WTC11 (cell line): Measurements from ENCODE around the gene AFF2. TPM values are rescaled to one million over a fixed set of nuclear protein-coding genes. Genes with fewer than 3 reads are reported as not detected.

Source experiments
- ATAC-seq: fragments of 200-7000 bp; cut with Tn5 transposase; 2 replicates; pipeline ENCODE4 v1.10.0; 2021; ENCODE audit warnings: mild to moderate bottlenecking, moderate library complexity
- CTCF ChIA-PET: fragments of 300-600 bp; sonication (Branson Sonifier 250); formaldehyde crosslinking; loops from one replicate; lab custom pipeline; 2021; ENCODE audit warnings: antibody characterized with exemption; lab: Charles Lee
- POLR2A ChIA-PET: fragments of 350-600 bp; sonication (Branson Sonifier 250); formaldehyde crosslinking; loops from one replicate; lab custom pipeline; 2021; ENCODE audit warnings: antibody characterized with exemption; lab: Charles Lee
- DNase-seq: peaks from one replicate; pipeline ENCODE4 v3.0.0; 2021; ENCODE audit warnings: low spot score
- H3K27ac Mint-ChIP-seq: 2 replicates; pipeline ENCODE4 v1.8.0; 2021; ENCODE audit warnings: mixed read lengths
- H3K27me3 Mint-ChIP-seq: 2 replicates; pipeline ENCODE4 v1.8.0; 2021; ENCODE audit warnings: low read depth, mild to moderate bottlenecking, moderate library complexity, mixed read lengths
- H3K36me3 Mint-ChIP-seq: 2 replicates; pipeline ENCODE4 v1.8.0; 2021; ENCODE audit warnings: mixed read lengths
- H3K4me1 Mint-ChIP-seq: 2 replicates; pipeline ENCODE4 v1.8.0; 2022; ENCODE audit warnings: mixed read lengths
- H3K4me3 Mint-ChIP-seq: 2 replicates; pipeline ENCODE4 v1.8.0; 2021; ENCODE audit warnings: mild to moderate bottlenecking, moderate library complexity, mixed read lengths
- H3K9me3 Mint-ChIP-seq: 2 replicates; pipeline ENCODE4 v1.8.0; 2021; ENCODE audit warnings: mixed read lengths
- ATF1 ChIP-seq: sonication (generic); formaldehyde crosslinking; IDR thresholded peaks from 2 replicates; pipeline ENCODE4 v1.8.1; 2023; ENCODE audit warnings: mild to moderate bottlenecking, moderate library complexity, missing genetic modification reagents
- ELF4 ChIP-seq: sonication (generic); formaldehyde crosslinking; IDR thresholded peaks from 2 replicates; pipeline ENCODE4 v1.8.1; 2022; ENCODE audit warnings: low read depth, mild to moderate bottlenecking, moderate library complexity, missing genetic modification reagents
- ERG ChIP-seq: fragments of 250-450 bp; sonication (Bioruptor Pico); IDR thresholded peaks from 2 replicates; pipeline ENCODE4 v1.8.0; 2021; ENCODE audit warnings: mild to moderate bottlenecking
- ETV6 ChIP-seq: sonication (generic); formaldehyde crosslinking; IDR thresholded peaks from 2 replicates; pipeline ENCODE4 v1.8.1; 2022; ENCODE audit warnings: mild to moderate bottlenecking, missing genetic modification reagents
- FOXP1 ChIP-seq: sonication (generic); formaldehyde crosslinking; IDR thresholded peaks from 2 replicates; pipeline ENCODE4 v1.8.0; 2022; ENCODE audit warnings: missing genetic modification reagents, mild to moderate bottlenecking, moderate library complexity, borderline replicate concordance
- GTF2I ChIP-seq: fragments of 250-450 bp; sonication (Bioruptor Pico); conservative IDR thresholded peaks from 2 replicates; pipeline ENCODE4 v1.4.0; 2021; ENCODE audit warnings: mild to moderate bottlenecking
- IRF1 ChIP-seq: sonication (generic); formaldehyde crosslinking; IDR thresholded peaks from 2 replicates; pipeline ENCODE4 v1.8.0; 2023; ENCODE audit warnings: missing genetic modification reagents
- JUN ChIP-seq: sonication (generic); formaldehyde crosslinking; IDR thresholded peaks from 2 replicates; pipeline ENCODE4 v1.8.0; 2023; ENCODE audit warnings: mild to moderate bottlenecking, missing genetic modification reagents
- NFATC4 ChIP-seq: fragments of 250-450 bp; sonication (Bioruptor Pico); IDR thresholded peaks from 2 replicates; pipeline ENCODE4 v1.9.0; 2021; ENCODE audit warnings: mild to moderate bottlenecking
- NR1H2 ChIP-seq: sonication (generic); formaldehyde crosslinking; IDR thresholded peaks from 2 replicates; pipeline ENCODE4 v1.9.0; 2021; ENCODE audit warnings: mild to moderate bottlenecking, moderate library complexity, missing genetic modification reagents
- NR2C2 ChIP-seq: sonication (generic); formaldehyde crosslinking; IDR thresholded peaks from 2 replicates; pipeline ENCODE4 v1.8.0; 2022; ENCODE audit warnings: mild to moderate bottlenecking, missing genetic modification reagents
- PRRX2 ChIP-seq: fragments of 250-450 bp; sonication (Bioruptor Pico); IDR thresholded peaks from 2 replicates; pipeline ENCODE4 v1.8.0; 2021; ENCODE audit warnings: mild to moderate bottlenecking
- TEAD1 ChIP-seq: sonication (generic); formaldehyde crosslinking; IDR thresholded peaks from 2 replicates; pipeline ENCODE4 v1.8.0; 2022; ENCODE audit warnings: mild to moderate bottlenecking, missing genetic modification reagents
- ZNF138 ChIP-seq: sonication (generic); formaldehyde crosslinking; conservative IDR thresholded peaks from 2 replicates; pipeline ENCODE4 v1.8.1; 2022; ENCODE audit warnings: mild to moderate bottlenecking, moderate library complexity, missing genetic modification reagents
- ZNF232 ChIP-seq: sonication (generic); formaldehyde crosslinking; IDR thresholded peaks from 2 replicates; pipeline ENCODE4 v1.8.0; 2022; ENCODE audit warnings: mild to moderate bottlenecking, missing genetic modification reagents
- ZNF425 ChIP-seq: fragments of 250-450 bp; sonication (Bioruptor Pico); conservative IDR thresholded peaks from 2 replicates; pipeline ENCODE4 v1.9.0; 2021; ENCODE audit warnings: mild to moderate bottlenecking
- ZSCAN18 ChIP-seq: fragments of 250-450 bp; sonication (Bioruptor Pico); IDR thresholded peaks from 2 replicates; pipeline ENCODE4 v2.1.2; 2022; ENCODE audit warnings: mild to moderate bottlenecking, moderate library complexity
- total RNA-seq: library from RNA; stranded (reverse); gene quantifications from 3 replicates; pipeline ENCODE4 v1.2.3, GENCODE V29; 2021
- TF ChIP-seq, protein P1 (sequence below): fragments of 250-450 bp; sonication (Bioruptor Pico); IDR thresholded peaks from 2 replicates; pipeline ENCODE4 v1.9.0; 2021; ENCODE audit warnings: mild to moderate bottlenecking, borderline replicate concordance
- TF ChIP-seq, protein P2 (sequence below): fragments of 200-600 bp; IDR thresholded peaks from 2 replicates; pipeline ENCODE4 v1.8.0; 2022; ENCODE audit warnings: antibody characterized with exemption

AFF2 gene
- total RNA-seq, 1 experiment from 2014 or later = 7.6 TPM

GRCh38 chrX:148552775-148553174 is 52.4 kb downstream of the AFF2 start:
- no peaks in the 10 kb centered on the region for H3K9me3 Mint-ChIP-seq
- H3K27me3 Mint-ChIP-seq = peaks cover 2% of the 10 kb centered on the region; the same call in 1 of the 2 replicates
- H3K27ac Mint-ChIP-seq = no peak overlapping the region
- H3K36me3 Mint-ChIP-seq = no peaks in the 10 kb centered on the region
- POLR2A ChIA-PET = no interaction called here
- H3K4me1 Mint-ChIP-seq = peaks cover 14% of the 10 kb centered on the region
- no peak for TF ChIP-seq GTF2I (CRISPR knock-in tag)
- no peak for TF ChIP-seq ZNF425 (CRISPR knock-in tag)
- TF ChIP-seq ELF4 = no peak
- no peak for TF ChIP-seq ZSCAN18
- no peak for TF ChIP-seq ATF1 (CRISPR knock-in tag)
- no peak for TF ChIP-seq FOXP1 (CRISPR knock-in tag)
- TF ChIP-seq ZNF232 (CRISPR knock-in tag) = no peak
- TF ChIP-seq ERG = no peak
- no peak for TF ChIP-seq IRF1 (CRISPR knock-in tag)
- no peak for TF ChIP-seq TEAD1 (CRISPR knock-in tag)
- TF ChIP-seq JUN (CRISPR knock-in tag) = no peak
- TF ChIP-seq ZNF138 = no peak
- no peak for TF ChIP-seq NFATC4 (CRISPR knock-in tag)
- TF ChIP-seq, all 79 proteins: peak for 0
- ATAC-seq = peak; percentile 44; the same call in 1 of the 2 replicates
- DNase-seq = no peak
- no peak overlapping the region for H3K4me3 Mint-ChIP-seq
- CTCF ChIA-PET = interaction anchor here (0.6 to 1.6 kb wide), 8 partner anchors 9 to 292 kb away, joined by 3 to 6 read pairs (median 4); no protein-coding TSS in a partner anchor

GRCh38 chrX:148555101-148555500 is 54.7 kb downstream of the AFF2 start:
- Mint-ChIP-seq H3K27ac (no peak overlapping the region), H3K4me3 (no peak overlapping the region)
- no peak for ATAC-seq

DNA sequence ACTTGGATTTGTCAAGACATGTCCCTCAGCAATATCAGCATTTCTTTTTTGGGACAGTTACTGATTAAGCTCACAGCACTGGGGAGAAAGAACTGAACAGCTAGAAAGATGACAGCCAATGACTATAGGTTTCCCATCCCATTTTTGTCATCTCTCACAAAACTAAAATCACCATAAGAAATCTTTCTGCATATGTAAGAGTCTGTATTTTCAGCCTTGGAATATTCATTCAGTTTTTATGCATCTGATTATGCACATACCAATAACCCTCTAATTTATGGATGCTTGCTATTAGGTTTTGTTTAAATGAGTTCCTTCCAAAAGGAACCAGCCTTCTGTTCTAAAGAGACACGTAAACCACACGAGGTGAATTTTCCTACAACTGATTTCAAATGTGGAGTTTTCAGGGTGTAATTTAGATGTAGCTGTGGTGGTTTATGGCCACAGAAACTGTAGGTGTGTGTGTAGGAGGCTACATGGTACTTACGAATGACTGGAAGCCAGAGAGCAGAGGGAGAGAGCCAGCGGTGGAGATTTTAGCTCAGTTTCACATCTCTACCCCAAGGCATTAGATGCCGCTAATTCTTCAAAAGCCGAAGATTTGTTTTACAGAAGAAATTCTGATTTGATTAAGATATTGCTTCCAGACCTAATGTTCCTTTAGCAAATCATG is 55.3 kb downstream of the AFF2 start:
- no peak for ATAC-seq
- Mint-ChIP-seq H3K36me3 (0 out of 2 replicates have a peak, but pooled peaks cover 3% of the 10 kb centered on the region), H3K27ac (no peak overlapping the region), H3K4me1 (peaks cover 14% of the 10 kb centered on the region), H3K4me3 (no peak overlapping the region), H3K9me3 (no peaks in the 10 kb centered on the region), H3K27me3 (peaks cover 2% of the 10 kb centered on the region; the same call in 1 of the 2 replicates)
- no peak for DNase-seq
- POLR2A ChIA-PET = no interaction called here
- CTCF ChIA-PET = no interaction called here
- TF ChIP-seq ZSCAN18 (no peak), ETV6 (CRISPR knock-in tag) (no peak), NR2C2 (CRISPR knock-in tag) (no peak), PRRX2 (CRISPR knock-in tag) (no peak)
- TF ChIP-seq, protein P1, sequence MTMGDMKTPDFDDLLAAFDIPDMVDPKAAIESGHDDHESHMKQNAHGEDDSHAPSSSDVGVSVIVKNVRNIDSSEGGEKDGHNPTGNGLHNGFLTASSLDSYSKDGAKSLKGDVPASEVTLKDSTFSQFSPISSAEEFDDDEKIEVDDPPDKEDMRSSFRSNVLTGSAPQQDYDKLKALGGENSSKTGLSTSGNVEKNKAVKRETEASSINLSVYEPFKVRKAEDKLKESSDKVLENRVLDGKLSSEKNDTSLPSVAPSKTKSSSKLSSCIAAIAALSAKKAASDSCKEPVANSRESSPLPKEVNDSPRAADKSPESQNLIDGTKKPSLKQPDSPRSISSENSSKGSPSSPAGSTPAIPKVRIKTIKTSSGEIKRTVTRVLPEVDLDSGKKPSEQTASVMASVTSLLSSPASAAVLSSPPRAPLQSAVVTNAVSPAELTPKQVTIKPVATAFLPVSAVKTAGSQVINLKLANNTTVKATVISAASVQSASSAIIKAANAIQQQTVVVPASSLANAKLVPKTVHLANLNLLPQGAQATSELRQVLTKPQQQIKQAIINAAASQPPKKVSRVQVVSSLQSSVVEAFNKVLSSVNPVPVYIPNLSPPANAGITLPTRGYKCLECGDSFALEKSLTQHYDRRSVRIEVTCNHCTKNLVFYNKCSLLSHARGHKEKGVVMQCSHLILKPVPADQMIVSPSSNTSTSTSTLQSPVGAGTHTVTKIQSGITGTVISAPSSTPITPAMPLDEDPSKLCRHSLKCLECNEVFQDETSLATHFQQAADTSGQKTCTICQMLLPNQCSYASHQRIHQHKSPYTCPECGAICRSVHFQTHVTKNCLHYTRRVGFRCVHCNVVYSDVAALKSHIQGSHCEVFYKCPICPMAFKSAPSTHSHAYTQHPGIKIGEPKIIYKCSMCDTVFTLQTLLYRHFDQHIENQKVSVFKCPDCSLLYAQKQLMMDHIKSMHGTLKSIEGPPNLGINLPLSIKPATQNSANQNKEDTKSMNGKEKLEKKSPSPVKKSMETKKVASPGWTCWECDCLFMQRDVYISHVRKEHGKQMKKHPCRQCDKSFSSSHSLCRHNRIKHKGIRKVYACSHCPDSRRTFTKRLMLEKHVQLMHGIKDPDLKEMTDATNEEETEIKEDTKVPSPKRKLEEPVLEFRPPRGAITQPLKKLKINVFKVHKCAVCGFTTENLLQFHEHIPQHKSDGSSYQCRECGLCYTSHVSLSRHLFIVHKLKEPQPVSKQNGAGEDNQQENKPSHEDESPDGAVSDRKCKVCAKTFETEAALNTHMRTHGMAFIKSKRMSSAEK (CRISPR knock-in tag) = no peak
- TF ChIP-seq, protein P2, sequence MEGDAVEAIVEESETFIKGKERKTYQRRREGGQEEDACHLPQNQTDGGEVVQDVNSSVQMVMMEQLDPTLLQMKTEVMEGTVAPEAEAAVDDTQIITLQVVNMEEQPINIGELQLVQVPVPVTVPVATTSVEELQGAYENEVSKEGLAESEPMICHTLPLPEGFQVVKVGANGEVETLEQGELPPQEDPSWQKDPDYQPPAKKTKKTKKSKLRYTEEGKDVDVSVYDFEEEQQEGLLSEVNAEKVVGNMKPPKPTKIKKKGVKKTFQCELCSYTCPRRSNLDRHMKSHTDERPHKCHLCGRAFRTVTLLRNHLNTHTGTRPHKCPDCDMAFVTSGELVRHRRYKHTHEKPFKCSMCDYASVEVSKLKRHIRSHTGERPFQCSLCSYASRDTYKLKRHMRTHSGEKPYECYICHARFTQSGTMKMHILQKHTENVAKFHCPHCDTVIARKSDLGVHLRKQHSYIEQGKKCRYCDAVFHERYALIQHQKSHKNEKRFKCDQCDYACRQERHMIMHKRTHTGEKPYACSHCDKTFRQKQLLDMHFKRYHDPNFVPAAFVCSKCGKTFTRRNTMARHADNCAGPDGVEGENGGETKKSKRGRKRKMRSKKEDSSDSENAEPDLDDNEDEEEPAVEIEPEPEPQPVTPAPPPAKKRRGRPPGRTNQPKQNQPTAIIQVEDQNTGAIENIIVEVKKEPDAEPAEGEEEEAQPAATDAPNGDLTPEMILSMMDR = no peak

More at GRCh38 chrX:148555101-148555500, 54.7 kb downstream of the AFF2 start:
- Mint-ChIP-seq H3K36me3 (0 out of 2 replicates have a peak, but pooled peaks cover under 1% of the 10 kb centered on the region), H3K9me3 (no peaks in the 10 kb centered on the region), H3K4me1 (peaks cover 14% of the 10 kb centered on the region), H3K27me3 (peaks cover 2% of the 10 kb centered on the region; the same call in 1 of the 2 replicates)
- POLR2A ChIA-PET = no interaction called here
- TF ChIP-seq NR1H2 (CRISPR knock-in tag) = no peak
- DNase-seq = no peak
- CTCF ChIA-PET = no interaction called here
